SK-N-SH (cell line): ENCODE measurements around the gene NPAT. TPM values are rescaled to one million over a fixed set of nuclear protein-coding genes. Genes with fewer than 3 reads are reported as not detected.
A peak's percentile ranks its signal among the peaks of the same experiment; 100 is the strongest.

Experiments
- CTCF ChIA-PET: fragments of 300-600, 350-600 bp; formaldehyde crosslinking; extraction: SDS; loops from one replicate; lab custom pipeline; 2021; lab: Yijun Ruan, JAX
- POLR2A ChIA-PET: fragments of 350-600 bp; sonication (Branson Sonifier 250); formaldehyde crosslinking; extraction: SDS; loops from one replicate; lab custom pipeline; 2020; ENCODE audit warnings: antibody characterized with exemption, inconsistent platforms; lab: Yijun Ruan, JAX
- DNase-seq: peaks from one replicate; pipeline ENCODE4 v3.0.0; 2012
- H2AFZ ChIP-seq: fragments of 200-600 bp; sonication (generic); 2 replicates; pipeline ENCODE4 v1.8.1; 2016; ENCODE audit warnings: antibody characterized with exemption, mild to moderate bottlenecking, low read depth
- H3F3A ChIP-seq: fragments of 200-600 bp; sonication (generic); replicated peaks from 2 replicates; pipeline ENCODE3; 2016; ENCODE audit warnings: antibody characterized with exemption, mild to moderate bottlenecking; ENCODE audit not compliant: insufficient read depth
- H3K27ac ChIP-seq, 2 experiments: fragments of 200-500 bp in 1 of 2; fragments of 200-600 bp in 1 of 2; sonication (Bioruptor generic) in 1 of 2; sonication (generic), shearing (Covaris generic) in 1 of 2; 2 replicates each; pipeline versions ENCODE4 v1.5.1 to v1.6.1; 2014 to 2016; ENCODE audit warnings: low read depth in 2 of 2, inconsistent platforms in 1 of 2, low read length in 1 of 2, mild to moderate bottlenecking in 1 of 2, mixed read lengths in 1 of 2
- H3K27me3 ChIP-seq: fragments of 200-600 bp; sonication (generic), shearing (Covaris generic); 2 replicates; pipeline ENCODE4 v1.6.1; 2016; ENCODE audit warnings: mixed run types; ENCODE audit not compliant: insufficient read depth
- H3K36me3 ChIP-seq, 2 experiments: fragments of 200-500 bp in 1 of 2; fragments of 200-600 bp in 1 of 2; sonication (Bioruptor generic) in 1 of 2; sonication (generic) in 1 of 2; replicated peaks in 1 of 2; 2 replicates each; pipeline versions ENCODE3 to v1.5.1; 2014 to 2016; ENCODE audit warnings: low read length in 1 of 2, mild to moderate bottlenecking in 1 of 2; ENCODE audit not compliant: insufficient read depth in 2 of 2, control insufficient read depth in 1 of 2
- H3K4me1 ChIP-seq, 2 experiments: fragments of 200-500 bp in 1 of 2; fragments of 200-600 bp in 1 of 2; sonication (Bioruptor generic) in 1 of 2; sonication (generic), shearing (Covaris generic) in 1 of 2; 2 replicates each; pipeline versions ENCODE4 v1.5.1 to v1.6.1; 2014 to 2016; ENCODE audit warnings: low read depth in 1 of 2, low read length in 1 of 2, mixed run types in 1 of 2; ENCODE audit not compliant: insufficient read depth in 2 of 2, control insufficient read depth in 1 of 2
- H3K4me2 ChIP-seq: fragments of 200-600 bp; sonication (generic), shearing (Covaris generic); 2 replicates; pipeline ENCODE4 v1.6.1; 2017; ENCODE audit warnings: mixed run types
- H3K4me3 ChIP-seq, 2 experiments: fragments of 200-500 bp in 1 of 2; fragments of 200-600 bp in 1 of 2; sonication (Bioruptor generic) in 1 of 2; sonication (generic), shearing (Covaris generic) in 1 of 2; 2 replicates each; pipeline versions ENCODE4 v1.5.1 to v1.8.1; 2014 to 2016; ENCODE audit warnings: low read depth in 2 of 2, inconsistent platforms in 1 of 2, low read length in 1 of 2, mild to moderate bottlenecking in 1 of 2, mixed read lengths in 1 of 2, moderate library complexity in 1 of 2
- H3K79me2 ChIP-seq: fragments of 200-600 bp; sonication (generic); 2 replicates; pipeline ENCODE4 v1.8.1; 2017; ENCODE audit warnings: mild to moderate bottlenecking; ENCODE audit not compliant: insufficient read depth
- H3K9ac ChIP-seq: fragments of 200-600 bp; sonication (generic); 2 replicates; pipeline ENCODE4 v1.6.1; 2017; ENCODE audit warnings: mixed run types
- H3K9me2 ChIP-seq: fragments of 200-600 bp; sonication (generic); 2 replicates; pipeline ENCODE4 v1.6.1; 2017; ENCODE audit warnings: mixed run types
- H3K9me3 ChIP-seq: fragments of 200-600 bp; sonication (generic); 2 replicates; pipeline ENCODE4 v1.6.1; 2017; ENCODE audit warnings: mixed run types, mild to moderate bottlenecking, moderate library complexity
- H4K20me1 ChIP-seq: fragments of 200-600 bp; sonication (generic); 2 replicates; pipeline ENCODE4 v1.6.1; 2017; ENCODE audit warnings: mild to moderate bottlenecking, mixed run types; ENCODE audit not compliant: insufficient read depth
- CHD2 ChIP-seq: fragments of 150-350 bp; IDR thresholded peaks from 2 replicates; pipeline ENCODE4 v1.6.1; 2018; ENCODE audit warnings: low read length; ENCODE audit not compliant: partially characterized antibody
- ELF1 ChIP-seq: IDR thresholded peaks from 2 replicates; pipeline ENCODE4 v1.4.0; 2012
- EP300 ChIP-seq, 2 experiments: IDR thresholded peaks; 2 replicates each; pipeline versions ENCODE4 v1.4.0 to v1.6.1; 2012; ENCODE audit warnings: borderline replicate concordance in 1 of 2, low read depth in 1 of 2, low read length in 1 of 2
- EZH2phosphoT487 ChIP-seq: fragments of 200-600 bp; sonication (generic); IDR thresholded peaks from 2 replicates; pipeline ENCODE4 v1.6.1; 2017; ENCODE audit warnings: low read depth, mixed run types, mild to moderate bottlenecking, antibody characterized with exemption, moderate library complexity, borderline replicate concordance
- GABPA ChIP-seq: IDR thresholded peaks from 2 replicates; pipeline ENCODE4 v1.4.0; 2012; ENCODE audit warnings: low read depth, mild to moderate bottlenecking
- JUND ChIP-seq: IDR thresholded peaks from 2 replicates; pipeline ENCODE4 v1.4.0; 2012
- MAX ChIP-seq: IDR thresholded peaks from 2 replicates; pipeline ENCODE4 v1.4.0; 2012; ENCODE audit warnings: low read depth
- MXI1 ChIP-seq: IDR thresholded peaks from 2 replicates; pipeline ENCODE4 v1.6.1; 2012; ENCODE audit warnings: mild to moderate bottlenecking, low read depth, low read length, improper control_type of control experiment
- NFIC ChIP-seq: IDR thresholded peaks from 2 replicates; pipeline ENCODE4 v1.4.0; 2012; ENCODE audit warnings: borderline replicate concordance
- NRF1 ChIP-seq: IDR thresholded peaks from 2 replicates; pipeline ENCODE4 v1.6.1; 2012; ENCODE audit warnings: low read depth, mild to moderate bottlenecking, low read length
- RAD21 ChIP-seq: IDR thresholded peaks from 2 replicates; pipeline ENCODE4 v1.6.1; 2012; ENCODE audit warnings: mild to moderate bottlenecking, low read length
- RCOR1 ChIP-seq: fragments of 150-350 bp; IDR thresholded peaks from 2 replicates; pipeline ENCODE4 v1.6.1; 2017; ENCODE audit warnings: antibody characterized with exemption, low read length
- REST ChIP-seq: IDR thresholded peaks from 2 replicates; pipeline ENCODE4 v1.6.1; 2012; ENCODE audit warnings: mild to moderate bottlenecking, low read depth, low read length, moderate library complexity
- SMC3 ChIP-seq: IDR thresholded peaks from 2 replicates; pipeline ENCODE4 v1.6.1; 2012; ENCODE audit warnings: low read depth, low read length, improper control_type of control experiment
- TAF1 ChIP-seq: IDR thresholded peaks from 2 replicates; pipeline ENCODE4 v1.6.1; 2012; ENCODE audit warnings: low read depth, mild to moderate bottlenecking, low read length, moderate library complexity, borderline replicate concordance
- TEAD4 ChIP-seq: IDR thresholded peaks from 2 replicates; pipeline ENCODE4 v1.4.0; 2012; ENCODE audit warnings: mild to moderate bottlenecking, borderline replicate concordance; ENCODE audit not compliant: insufficient read depth
- USF1 ChIP-seq: IDR thresholded peaks from 2 replicates; pipeline ENCODE4 v1.4.0; 2012; ENCODE audit warnings: low read depth, borderline replicate concordance
- YY1 ChIP-seq: IDR thresholded peaks from 2 replicates; pipeline ENCODE4 v1.4.0; 2012; ENCODE audit warnings: low read depth, mild to moderate bottlenecking
- ZBTB33 ChIP-seq: IDR thresholded peaks from 2 replicates; pipeline ENCODE4 v1.4.0; 2012; ENCODE audit warnings: low read depth, borderline replicate concordance
- WGBS: methylation state at CpG from one replicate; pipeline ENCODE4 v1.1.6; 2017; ENCODE audit warnings: low lambda C conversion rate; 5-methylcytosine and 5-hydroxymethylcytosine counted together
- polyA plus RNA-seq, 3 experiments: library from polyadenylated mRNA; depleted of rRNA; stranded (reverse); fragments of >200 nt; gene quantifications; 2 replicates each; pipeline ENCODE4 v1.2.3, GENCODE V29; 2012

Gene NPAT
- polyA plus RNA-seq, 1 of the 3 experiments (the other 2 are of a cell fraction) = 2.1 TPM

- DNase-seq = no peak
- WGBS = 100% methylated on average over 1 of the region's 1 CpG
- TF ChIP-seq NRF1 (no peak), GABPA (no peak), REST (no peak), ZBTB33 (no peak), CHD2 (no peak), ELF1 (no peak), EP300 (IDR thresholded peaks at IDR 0.05; ENCODE audit: borderline replicate concordance in 1 of 2, low read depth in 1 of 2, low read length in 1 of 2) (no peak), RAD21 (no peak), TEAD4 (no peak)
- Histone ChIP-seq H3F3A (peaks cover 4% of the 10 kb centered on the region), H3K4me1 (no peaks in the 10 kb centered on the region; a peak in 1 of 4 replicates), H3K79me2 (peaks cover 29% of the 10 kb centered on the region), H3K27ac (peak overlapping the region in 1 of 2 experiments; percentile 12; a peak in 1 of 4 replicates), H3K4me2 (no peak overlapping the region), H3K9me3 (no peaks in the 10 kb centered on the region), H3K9ac (no peak overlapping the region), H3K4me3 (no peak overlapping the region), H4K20me1 (no peaks in the 10 kb centered on the region), H2AFZ (no peak overlapping the region), H3K9me2 (no peaks in the 10 kb centered on the region), H3K27me3 (no peaks in the 10 kb centered on the region), H3K36me3 (peaks cover 8 to 19% of the 10 kb centered on the region in 2 experiments)
- ChIA-PET CTCF (no interaction called here), POLR2A (no interaction called here)
Observed at GRCh38 chr11:108131993-108132392, 90.4 kb downstream of the NPAT start.

GRCh38 chr11:108128772-108129171, 93.7 kb downstream of the NPAT start:
- H3K9ac ChIP-seq = no peak overlapping the region
- no peak overlapping the region for H3K4me3 ChIP-seq
- no peak overlapping the region for H3K4me2 ChIP-seq
- WGBS = 96% methylated on average over 2 of the region's 2 CpGs
- no peaks in the 10 kb centered on the region for H3K9me3 ChIP-seq
- H3K27me3 ChIP-seq = no peaks in the 10 kb centered on the region
- no peaks in the 10 kb centered on the region for H3K9me2 ChIP-seq
- peaks cover 0 to 15% of the 10 kb centered on the region in 2 experiments; a peak in 3 of 4 replicates for H3K4me1 ChIP-seq
- H3F3A ChIP-seq = no peaks in the 10 kb centered on the region
- H3K79me2 ChIP-seq = peaks cover 59% of the 10 kb centered on the region
- H3K27ac ChIP-seq = no peak overlapping the region
- ChIA-PET POLR2A (no interaction called here), CTCF (interaction anchor here (1.4 kb wide), 1 partner anchor 11 kb away, joined by 9 read pairs; no protein-coding TSS in a partner anchor)
- H4K20me1 ChIP-seq = no peaks in the 10 kb centered on the region
- DNase-seq = no peak
- no peak overlapping the region for H2AFZ ChIP-seq
- TF ChIP-seq NRF1 = no peak
- TF ChIP-seq EZH2phosphoT487 = no peak
- no peak for TF ChIP-seq RCOR1
- TF ChIP-seq MXI1 = no peak
- TF ChIP-seq TAF1 = no peak
- no peak for TF ChIP-seq TEAD4
- no peak for TF ChIP-seq CHD2
- no peak for TF ChIP-seq EP300 (IDR thresholded peaks at IDR 0.05; ENCODE audit: borderline replicate concordance in 1 of 2, low read depth in 1 of 2, low read length in 1 of 2)
- no peak for TF ChIP-seq MAX
- no peak for TF ChIP-seq JUND
- no peak for TF ChIP-seq RAD21
- TF ChIP-seq SMC3 = no peak
- TF ChIP-seq USF1 = no peak
- no peak for TF ChIP-seq YY1
- TF ChIP-seq NFIC = no peak
- peaks cover 3 to 10% of the 10 kb centered on the region in 2 experiments for H3K36me3 ChIP-seq
